Fibroblast of villous mesenchyme (primary cell): ENCODE results near the gene CACNA1S. TPM values are rescaled to one million over a fixed set of nuclear protein-coding genes. Genes with fewer than 3 reads are reported as not detected.
A peak's percentile ranks its signal among the peaks of the same experiment; 100 is the strongest.

ENCODE experiments used
- DNase-seq: peaks from one replicate; pipeline ENCODE4 v3.0.0-alpha.2; 2010; ENCODE audit warnings: low read depth
- H3K4me3 ChIP-seq: 2 replicates; pipeline ENCODE4 v1.5.1; 2011; ENCODE audit warnings: low read depth, mild to moderate bottlenecking, low read length
- total RNA-seq: library from RNA; depleted of rRNA; stranded (reverse); fragments of >200 nt; gene quantifications from 2 replicates; pipeline ENCODE4 v1.2.3, GENCODE V29; 2012
- TF ChIP-seq, protein P1 (sequence below): IDR thresholded peaks from 2 replicates; pipeline ENCODE4 v1.5.1; 2012; ENCODE audit warnings: low read depth, mild to moderate bottlenecking, low read length; ENCODE audit not compliant: insufficient read depth

Gene CACNA1S
- total RNA-seq, 1 donor = not detected

DNA sequence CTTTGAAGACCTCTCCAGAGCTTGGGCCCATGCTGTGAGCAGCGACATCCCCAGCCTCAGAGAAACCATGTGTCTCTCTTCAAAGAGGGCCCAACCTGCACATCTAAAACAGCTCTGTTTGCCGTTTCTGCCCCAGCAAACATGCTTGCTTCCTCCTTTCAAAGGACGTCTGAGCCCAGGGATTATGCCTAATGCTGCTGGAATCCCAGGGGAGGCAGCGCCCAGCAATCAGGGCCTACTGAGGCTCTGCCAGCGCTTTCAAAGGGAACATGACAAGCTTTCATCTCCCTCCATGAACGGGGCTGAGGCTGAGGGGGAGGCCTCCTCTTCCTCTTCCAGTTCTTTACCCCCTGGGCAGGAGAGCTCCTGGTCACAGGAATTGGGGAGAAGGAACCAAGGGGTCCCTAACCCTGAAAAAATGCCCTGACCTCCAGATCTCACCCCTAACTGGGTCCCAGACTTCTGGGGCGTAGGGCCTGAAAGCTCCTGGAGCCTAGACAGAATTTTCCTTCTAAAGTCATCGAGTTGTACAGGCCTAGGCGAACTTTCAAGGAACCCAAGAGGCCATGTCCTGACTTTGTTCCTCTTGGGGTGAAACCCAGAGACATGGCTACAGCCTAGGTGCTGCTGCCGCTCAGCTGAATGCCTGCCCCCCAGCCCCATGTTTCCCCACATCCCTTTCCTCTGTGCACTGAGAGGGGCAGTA, 28.2 kb upstream of the CACNA1S start:
- TF ChIP-seq, protein P1, sequence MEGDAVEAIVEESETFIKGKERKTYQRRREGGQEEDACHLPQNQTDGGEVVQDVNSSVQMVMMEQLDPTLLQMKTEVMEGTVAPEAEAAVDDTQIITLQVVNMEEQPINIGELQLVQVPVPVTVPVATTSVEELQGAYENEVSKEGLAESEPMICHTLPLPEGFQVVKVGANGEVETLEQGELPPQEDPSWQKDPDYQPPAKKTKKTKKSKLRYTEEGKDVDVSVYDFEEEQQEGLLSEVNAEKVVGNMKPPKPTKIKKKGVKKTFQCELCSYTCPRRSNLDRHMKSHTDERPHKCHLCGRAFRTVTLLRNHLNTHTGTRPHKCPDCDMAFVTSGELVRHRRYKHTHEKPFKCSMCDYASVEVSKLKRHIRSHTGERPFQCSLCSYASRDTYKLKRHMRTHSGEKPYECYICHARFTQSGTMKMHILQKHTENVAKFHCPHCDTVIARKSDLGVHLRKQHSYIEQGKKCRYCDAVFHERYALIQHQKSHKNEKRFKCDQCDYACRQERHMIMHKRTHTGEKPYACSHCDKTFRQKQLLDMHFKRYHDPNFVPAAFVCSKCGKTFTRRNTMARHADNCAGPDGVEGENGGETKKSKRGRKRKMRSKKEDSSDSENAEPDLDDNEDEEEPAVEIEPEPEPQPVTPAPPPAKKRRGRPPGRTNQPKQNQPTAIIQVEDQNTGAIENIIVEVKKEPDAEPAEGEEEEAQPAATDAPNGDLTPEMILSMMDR = no peak
- no peak overlapping the region for H3K4me3 ChIP-seq
- no peak for DNase-seq

DNA sequence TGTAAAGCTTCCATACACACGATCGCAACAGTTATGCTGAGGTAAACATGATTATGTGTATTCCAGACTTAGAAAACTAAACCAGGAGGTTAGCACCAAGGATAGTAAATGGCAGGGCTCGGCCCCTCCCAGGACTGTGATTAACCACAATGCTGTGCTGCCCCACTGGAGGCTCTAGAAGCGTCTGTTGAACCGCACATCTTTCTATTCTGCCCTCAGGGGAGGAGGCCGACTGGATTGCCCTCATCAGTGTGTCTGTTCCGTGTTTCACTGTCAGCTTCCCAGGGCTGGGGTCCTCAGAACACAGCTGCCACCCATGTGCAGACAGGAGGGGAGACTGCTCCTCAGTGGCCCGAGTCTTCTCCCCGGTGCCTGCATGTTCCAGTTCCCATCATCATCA, 27.5 kb upstream of the CACNA1S start:
- no peak overlapping the region for H3K4me3 ChIP-seq
- no peak for DNase-seq

DNA sequence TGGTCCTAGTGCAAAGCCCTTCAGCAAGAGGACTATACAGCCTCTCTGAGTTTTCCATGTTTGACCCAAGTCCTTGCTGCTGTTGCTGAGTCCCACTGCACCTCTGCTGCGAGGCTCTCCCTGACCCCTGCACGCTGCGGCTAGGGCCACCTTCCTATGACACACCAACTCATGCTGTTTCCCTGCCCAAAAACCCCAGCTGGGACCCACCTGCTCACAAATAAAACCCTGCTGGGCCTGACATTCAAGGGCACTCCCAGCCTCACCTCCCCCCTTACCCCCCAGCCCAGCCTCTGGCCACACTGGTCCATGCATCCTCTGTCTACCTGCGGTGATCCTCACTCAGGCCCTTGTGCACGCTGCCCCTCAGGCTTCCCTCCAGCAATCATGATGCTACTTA, 27.1 kb upstream of the CACNA1S start:
- DNase-seq = no peak
- TF ChIP-seq, protein P1 = no peak
- H3K4me3 ChIP-seq = no peak overlapping the region

More for the DNA sequence above, 27.5 kb upstream of the CACNA1S start:
- TF ChIP-seq, protein P1 = no peak

DNA sequence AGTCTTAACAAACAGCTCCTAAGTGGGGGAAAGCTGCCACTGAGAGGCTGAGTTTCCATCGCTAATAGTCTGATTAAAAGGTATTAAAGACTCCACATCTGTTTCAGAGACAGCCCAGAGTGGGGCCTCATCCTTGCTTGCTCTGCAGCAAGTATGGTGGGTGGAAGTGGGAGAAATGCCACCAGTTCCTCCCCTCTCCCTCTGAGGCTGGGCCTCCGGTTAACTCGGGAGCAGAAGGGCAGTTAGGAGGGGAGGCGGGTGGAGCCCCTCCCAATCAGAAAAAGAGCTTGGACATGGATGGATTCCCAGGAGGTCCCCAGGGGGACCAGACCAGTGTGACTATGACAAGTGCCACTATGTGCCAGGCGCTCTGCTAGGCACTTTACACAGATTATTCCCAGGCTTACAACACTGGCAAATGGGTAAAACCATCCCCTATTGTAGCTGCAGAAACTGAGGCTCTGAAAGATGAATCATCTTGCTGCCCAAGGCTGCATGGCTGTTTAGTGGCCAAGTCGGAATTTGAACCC, 26.1 kb upstream of the CACNA1S start:
- DNase-seq = no peak
- no peak overlapping the region for H3K4me3 ChIP-seq

DNA sequence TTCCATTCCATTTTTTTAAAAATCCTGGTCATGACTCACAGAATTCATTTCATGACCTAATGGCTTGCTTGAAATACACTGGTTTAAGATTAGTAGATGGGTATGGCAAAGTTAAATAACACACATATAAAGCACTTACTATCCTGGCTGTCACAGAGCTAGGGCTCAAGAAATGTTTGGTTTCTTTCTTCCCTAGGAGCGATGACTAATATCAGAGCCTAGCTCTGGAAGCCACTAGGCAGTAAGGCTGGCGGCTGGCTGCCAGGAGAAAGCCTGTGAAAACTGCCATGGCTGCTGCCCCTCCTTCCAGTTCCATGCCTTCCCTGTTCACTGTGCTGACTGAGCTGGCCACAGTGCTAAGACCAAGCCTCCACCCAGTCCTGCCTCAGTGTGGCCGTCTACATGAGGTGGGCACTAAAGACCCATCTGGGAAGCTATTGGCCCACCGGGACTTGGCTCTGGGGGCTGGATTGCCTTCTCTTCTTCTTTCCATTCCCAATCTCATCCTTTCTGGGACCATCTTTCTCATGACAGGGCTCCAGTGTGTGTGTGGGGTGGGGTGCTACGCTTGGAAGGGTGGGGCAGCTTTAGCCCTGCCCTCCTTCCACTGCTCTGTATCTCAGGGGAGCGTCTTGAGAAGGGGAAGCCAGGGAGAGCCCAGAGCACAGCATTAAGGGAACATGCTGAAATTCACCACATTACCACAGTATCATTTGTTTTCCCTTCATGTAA, 25.5 kb upstream of the CACNA1S start:
- TF ChIP-seq, protein P1 = no peak

More for the DNA sequence above, 26.1 kb upstream of the CACNA1S start:
- TF ChIP-seq, protein P1 = no peak

DNA sequence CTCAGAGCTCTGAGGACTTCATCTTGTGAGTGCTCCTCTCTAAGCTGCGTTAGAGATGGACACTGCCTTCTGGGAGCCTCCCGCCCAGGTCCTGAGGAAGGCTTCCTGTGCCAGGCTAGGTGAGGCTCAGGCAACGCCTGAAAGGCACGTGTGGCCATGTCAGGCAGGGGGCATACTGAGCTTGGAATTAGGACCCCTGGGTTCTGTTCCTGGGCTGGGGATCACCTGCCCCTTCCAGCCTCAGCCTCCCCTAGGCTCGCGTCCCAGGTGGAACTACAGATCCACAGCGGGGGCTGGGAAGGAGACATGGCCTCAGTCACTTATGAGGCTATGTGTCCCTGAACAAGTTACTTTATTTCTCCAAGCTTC, 24.8 kb upstream of the CACNA1S start:
- DNase-seq = no peak
- TF ChIP-seq, protein P1 = no peak
- H3K4me3 ChIP-seq = no peak overlapping the region

More for the DNA sequence above, 25.5 kb upstream of the CACNA1S start:
- DNase-seq = peak; percentile 85
- H3K4me3 ChIP-seq = no peak overlapping the region
